Dedifferentiated amniotic fluid mesenchymal stem cell (primary cell): ENCODE measurements around the gene CCDC124.
"Not testable (repeated sequence)": the region's sequence is repeated elsewhere in the genome, so short reads cannot be mapped to it uniquely, and the experiment has no call there.

Experiments used
- DNase-seq: peaks from one replicate; pipeline ENCODE4 v3.0.0-alpha.2; 2016; ENCODE audit errors: extremely low spot score

Gene CCDC124

GRCh38 chr19:17986569-17986968 lies 53.8 kb downstream of the CCDC124 start:
- not testable (repeated sequence) for DNase-seq

GRCh38 chr19:17988161-17988560 lies 55.3 kb downstream of the CCDC124 start:
- DNase-seq, result no peak

- no peak for DNase-seq
These were observed 56.7 kb downstream of the CCDC124 start for GRCh38 chr19:17989425-17990094.

- no peak for DNase-seq
These were observed 60.4 kb downstream of the CCDC124 start for GRCh38 chr19:17993076-17993813.
